CD4-positive, alpha-beta T cell treated with Interleukin-4 for 4 hours (primary cell): Measurements from ENCODE around the gene VPS37B.

Experiments used
- DNase-seq: peaks from one replicate; pipeline ENCODE4 v3.0.0-alpha.2; 2020

The VPS37B gene

DNA sequence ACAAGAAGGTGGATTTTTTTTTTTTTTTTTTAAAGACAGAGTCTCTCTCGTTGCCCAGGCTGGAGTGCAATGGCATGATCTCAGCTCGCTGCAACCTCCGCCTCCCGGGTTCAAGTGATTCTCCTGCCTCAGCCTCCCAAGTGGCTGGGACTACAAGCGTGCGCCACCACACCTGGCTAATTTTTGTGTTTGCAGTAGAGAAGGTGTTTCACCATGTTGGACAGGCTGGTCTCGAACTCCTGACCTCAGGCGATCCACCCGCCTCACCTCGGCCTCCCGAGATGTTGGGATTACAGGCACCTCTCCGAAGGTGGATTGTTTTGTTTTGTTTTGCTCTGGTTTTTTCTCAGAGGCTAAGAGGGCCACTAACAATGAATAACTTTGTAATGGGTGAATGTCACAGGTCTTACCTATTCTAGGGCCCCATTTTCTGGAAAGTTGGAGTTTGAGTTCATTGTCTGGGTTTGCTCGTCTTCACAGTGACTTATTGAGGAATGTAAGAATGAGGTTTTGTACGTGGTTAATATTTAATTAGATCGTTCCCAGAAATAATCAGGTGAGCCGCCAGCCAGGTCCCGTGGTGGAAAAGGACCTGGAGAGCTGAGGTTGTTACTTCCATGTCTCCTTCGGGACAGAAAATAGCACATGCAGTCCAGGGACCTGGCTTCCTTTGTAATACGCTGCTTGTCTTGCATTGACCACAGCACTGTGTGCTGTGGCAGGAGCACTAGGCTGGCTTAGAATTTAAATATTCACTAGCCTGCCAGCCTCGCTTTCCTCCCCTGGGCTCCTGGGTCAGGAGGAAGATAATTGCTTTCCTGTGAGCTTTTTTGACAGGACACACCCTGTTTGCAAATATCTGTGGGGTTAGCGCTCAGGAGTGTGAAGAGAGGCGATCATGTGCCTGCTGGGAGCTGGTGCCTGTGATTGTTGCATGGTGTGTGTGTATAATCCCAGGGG is 58.3 kb downstream of the VPS37B start:
- DNase-seq, result no peak

DNA sequence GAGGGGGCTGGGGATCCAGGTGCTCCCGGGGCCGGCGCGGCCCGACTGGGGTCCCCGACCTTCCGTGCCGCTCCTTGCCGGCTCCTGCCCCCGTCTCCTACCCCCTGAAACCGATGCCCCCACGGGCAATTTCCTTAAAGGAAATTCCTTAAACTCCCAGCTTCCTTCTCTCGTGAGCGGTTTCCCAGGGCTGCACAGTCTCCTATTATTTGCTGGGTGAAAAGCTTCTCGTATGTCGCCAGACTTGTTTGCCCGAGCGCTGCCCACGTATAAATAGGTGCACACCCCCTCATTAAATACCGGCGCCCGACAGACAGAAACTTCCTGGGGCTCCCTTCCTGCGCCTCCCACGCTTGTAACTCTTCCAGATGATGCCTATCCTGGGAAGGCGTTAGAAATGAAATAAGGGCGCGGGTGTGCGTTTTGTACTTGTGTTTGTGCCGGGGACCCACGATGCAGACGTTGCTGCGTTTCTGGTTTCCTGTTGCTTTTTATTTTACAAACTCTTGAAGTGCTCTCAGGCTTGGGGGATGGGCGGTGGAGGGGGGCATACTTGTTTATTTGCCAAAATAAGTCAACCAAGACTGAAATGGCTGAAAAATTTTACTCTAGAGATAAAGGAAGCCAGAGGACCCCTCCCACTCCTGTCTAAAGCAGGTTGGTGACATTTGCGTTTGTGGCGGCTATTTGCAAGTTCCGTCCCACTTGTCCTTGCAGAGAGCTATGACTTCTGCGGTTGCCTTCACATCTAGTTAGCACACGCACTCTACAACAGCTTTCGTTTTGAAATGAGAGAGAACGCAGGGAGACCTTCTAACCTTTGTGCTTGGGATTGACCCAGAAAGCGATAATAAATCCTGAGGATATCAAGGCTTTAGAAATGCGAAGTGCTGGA is 59.6 kb downstream of the VPS37B start:
- peak; percentile 37 for DNase-seq

DNA sequence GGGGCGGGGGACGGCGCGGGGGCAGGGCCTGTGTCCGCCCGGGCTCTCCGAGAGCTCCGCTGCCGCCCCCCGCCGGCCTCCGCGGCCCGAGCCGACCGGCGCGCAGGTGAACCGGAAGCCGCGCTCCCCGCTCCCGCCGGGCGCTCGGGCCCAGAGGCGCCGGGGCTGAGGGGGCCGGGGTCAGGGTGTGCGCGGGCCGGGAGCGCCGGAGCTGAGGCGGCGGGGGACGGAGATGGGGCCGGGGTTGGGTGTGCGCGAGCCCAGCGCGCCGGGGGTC is 60.2 kb downstream of the VPS37B start:
- DNase-seq, result no peak

DNA sequence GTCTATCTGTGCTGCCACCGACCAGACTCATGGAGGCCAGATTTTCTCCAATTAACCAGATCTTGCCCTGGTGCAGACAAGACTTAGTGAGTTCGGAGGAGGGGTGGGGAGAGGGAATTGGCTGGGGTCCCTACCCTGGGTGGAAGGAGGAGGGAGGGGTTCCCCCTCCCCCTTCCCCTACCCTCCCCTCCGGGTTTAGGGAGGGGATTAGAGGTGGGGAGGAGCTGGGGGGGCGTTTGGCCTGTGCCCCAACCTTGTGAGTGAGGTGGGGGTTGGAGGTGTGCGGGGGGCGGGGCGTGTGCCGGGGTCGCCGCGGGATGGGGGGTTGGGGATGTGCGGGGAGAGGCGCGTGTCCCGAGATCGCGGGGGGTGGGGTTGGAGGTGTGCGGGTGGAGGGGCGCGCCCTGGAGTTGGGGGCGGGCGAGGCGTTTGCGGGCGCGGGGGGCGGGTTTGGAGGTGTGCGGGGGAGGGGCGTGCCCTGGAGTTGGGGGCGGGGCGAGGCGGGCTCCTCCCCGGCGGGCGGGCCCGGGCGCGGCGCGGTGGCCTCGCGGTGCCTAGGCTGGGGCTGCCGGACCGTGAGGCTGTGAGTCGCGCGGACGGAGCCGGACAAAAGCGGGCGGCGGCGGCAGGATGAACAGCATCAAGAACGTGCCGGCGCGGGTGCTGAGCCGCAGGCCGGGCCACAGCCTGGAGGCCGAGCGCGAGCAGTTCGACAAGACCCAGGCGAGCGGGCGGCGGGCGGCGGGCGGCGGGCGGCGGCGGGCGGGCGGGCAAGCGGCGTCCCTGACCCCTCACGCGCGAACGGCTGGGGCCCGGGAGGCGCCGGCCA is 60.8 kb downstream of the VPS37B start, which contains the start of gene HIP1R:
TSS of gene HIP1R (plus strand) at position 537 of the 829 bp plus-strand sequence. CDS start at position 631, 94 bp downstream.
- peak; percentile 24 for DNase-seq

DNA sequence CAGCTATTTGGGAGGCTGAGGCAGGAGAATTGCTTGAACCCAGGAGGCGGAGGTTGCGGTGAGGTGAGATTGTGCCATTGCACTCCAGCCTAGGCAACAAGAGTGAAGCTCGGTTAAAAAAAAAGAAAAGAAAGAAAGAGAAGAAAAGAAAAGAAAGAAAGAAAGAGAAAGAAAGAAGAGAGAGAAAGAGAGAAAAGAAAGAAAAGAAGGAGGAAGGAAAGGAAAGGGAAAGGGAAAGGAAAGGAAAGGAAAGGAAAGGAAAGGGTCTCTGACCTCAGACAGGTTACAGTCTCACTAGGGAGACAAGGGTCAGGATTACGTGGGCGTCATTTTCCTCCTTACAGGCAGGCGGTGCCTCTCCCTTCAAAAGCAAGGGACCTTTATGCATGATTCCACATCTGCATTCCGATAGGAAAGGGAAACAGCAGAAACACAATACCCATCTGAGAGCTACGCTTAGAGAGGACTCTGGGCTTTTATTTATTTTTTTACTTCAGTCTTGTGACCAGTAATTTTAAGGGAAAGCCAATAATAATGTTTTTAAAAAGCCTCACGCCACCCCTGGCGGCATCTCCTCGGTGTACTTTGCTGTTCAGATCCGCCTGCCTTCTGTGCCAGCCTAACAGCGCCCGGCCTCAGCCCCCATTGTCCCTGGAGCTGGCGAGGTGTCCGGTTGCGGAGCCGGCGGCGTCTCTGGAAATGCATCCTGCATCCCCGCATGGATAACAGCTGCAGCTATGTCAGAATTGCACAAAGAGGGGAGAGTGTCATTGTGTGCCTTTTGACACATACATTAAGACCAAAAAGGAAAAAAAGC is 61.6 kb downstream of the VPS37B start:
- no peak for DNase-seq

DNA sequence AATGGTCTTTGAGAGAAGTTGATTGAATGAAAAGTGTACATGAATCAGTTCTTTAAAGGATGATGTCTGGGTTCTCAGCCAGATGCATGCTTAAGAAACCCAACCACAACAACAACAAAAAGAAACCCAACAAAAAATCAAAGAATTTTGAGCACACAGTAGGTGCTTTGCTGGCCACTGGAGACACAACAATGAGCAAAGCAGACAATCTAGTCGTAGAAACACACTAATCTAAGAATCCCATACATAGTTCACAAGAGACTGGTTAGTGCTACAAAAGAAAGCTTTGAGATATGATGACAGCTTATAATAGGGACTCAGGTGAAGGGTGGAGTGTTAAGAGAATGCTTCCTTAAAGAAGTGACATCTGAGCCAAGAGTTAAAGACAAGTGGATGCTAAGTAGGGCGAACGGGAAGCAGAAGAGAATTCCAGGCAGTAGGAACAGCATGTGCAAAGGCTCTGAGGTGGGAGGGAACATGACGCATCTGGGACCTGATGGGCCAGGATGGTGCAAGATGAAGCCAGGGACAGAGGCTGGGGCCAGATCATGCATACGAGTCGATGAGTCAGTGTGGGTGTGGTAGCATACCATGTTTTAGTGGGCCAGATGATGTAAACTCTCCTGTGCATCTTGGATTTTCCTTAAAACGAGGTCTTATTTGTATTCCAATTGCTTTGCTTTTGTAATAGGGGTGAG is 65.3 kb downstream of the VPS37B start:
- no peak for DNase-seq

DNA sequence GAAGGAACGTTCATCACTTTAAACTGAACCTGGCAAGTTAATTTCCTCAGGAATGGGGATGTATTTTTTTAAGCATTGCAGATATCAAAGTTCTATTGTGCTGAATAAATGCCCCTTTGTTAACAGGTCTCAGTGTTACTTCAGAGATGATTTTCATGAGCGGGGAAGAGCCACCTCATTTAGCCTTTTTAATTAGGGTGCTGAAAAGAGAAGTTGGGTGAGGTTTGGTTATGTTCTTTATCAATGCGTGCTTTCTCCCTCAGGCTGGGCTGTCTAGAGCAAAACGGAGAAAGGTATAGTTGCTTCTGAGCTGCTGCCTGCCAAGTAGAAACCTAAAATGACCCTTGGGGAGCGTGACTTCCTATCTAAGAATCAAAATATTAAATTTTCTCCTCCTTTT is 68.7 kb downstream of the VPS37B start:
- no peak for DNase-seq

DNA sequence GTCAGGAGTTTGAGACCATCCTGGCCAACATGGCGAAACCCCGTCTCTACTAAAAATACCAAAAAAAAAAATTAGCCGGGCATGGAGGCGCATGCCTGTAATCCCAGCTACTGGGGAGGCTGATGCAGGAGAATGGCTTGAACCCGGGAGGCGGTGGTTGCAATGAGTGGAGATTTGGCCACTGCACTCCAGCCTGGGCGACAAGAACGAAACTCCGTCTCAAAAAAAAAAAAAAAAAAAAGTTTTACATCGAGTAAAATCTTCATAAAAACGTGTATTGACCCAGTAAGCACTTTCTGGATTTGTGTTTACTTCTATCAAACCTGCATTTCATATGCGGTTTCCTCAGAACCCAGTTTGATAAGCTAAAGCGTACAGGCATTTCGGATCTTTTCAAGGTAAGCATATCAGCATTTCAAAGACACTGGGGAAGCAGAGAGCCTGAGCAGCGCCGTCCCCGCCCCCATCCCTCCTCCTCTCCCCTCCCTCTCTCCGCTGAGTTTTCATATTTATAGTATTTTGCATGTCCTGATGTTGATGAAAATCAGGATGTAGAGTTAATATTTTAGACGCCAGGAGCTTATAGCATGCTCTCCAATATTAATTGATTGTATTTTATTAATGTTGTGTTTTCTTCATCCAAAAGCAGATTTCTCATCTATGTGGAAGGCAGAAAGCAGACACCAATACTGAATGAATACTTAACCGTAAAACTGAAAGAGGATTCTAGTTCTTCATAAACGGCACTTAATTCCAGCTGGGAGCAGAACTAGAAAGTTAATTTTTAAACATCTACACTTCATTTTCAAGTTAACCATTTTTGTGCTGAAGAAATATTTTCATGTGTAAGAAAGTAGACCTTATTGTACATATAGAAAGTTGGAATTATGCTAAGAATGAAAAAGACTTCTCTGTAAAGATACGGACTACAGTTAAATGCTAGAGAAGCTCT is 69.9 kb downstream of the VPS37B start:
- no peak for DNase-seq

DNA sequence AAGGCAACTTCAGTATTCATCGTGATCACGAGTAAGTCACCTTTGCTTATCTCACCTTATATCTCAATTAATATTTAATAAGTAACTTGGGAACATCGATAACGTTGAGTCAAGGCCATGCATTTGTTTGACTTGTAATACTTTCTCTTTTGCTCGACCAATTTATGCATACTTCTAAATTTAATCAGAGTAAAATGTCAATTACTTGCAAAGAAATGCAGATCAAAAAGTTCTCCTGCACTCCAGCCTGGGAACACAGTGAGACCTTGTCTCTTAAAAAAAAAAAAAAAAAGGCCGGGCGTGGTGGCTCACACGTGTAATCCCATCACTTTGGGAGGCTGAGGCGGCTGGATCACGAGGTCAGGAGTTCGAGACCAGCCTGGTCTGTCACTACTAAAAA is 72.5 kb downstream of the VPS37B start:
- DNase-seq, result no peak

DNA sequence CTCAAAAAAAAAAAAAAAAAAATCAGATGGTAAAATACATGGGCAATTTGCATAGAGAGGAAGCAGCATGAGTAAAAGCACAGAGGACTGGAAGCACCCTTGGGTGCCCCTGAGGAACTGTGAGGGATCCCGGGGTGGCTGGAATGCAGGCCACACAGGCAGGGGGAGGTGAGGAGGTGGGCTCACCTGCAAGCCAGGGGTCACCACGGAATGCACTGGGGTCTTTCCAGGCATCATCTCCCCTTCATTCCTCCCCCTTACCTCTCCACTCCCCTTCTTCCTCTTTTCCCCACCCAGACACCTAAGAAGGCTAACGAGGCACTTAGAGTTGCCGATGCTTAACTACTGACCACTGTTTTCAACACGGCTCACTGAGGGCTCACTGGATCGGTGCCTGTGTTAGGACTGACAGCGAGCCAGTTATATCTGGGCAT is 75.1 kb downstream of the VPS37B start:
- no peak for DNase-seq

DNA sequence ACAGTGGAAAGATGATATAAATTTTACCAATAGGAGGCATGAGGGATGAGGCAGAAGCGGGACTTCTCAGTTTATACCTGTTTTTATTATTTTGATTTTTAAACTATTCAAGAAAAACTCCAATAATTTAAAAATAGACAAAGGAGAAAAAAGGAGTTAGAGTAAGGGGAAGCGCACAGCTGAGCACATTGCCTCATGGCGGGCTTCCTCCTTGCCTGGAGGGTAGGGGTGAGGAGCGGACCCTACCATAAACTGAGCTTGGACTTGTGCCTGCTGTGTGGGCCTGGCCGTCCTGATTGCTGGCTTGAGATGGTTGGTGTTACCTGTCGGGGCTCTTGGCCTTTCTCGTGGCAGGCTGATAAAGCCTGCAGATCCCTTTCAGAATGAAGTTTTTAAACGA is 75.8 kb downstream of the VPS37B start:
- DNase-seq, result no peak

DNA sequence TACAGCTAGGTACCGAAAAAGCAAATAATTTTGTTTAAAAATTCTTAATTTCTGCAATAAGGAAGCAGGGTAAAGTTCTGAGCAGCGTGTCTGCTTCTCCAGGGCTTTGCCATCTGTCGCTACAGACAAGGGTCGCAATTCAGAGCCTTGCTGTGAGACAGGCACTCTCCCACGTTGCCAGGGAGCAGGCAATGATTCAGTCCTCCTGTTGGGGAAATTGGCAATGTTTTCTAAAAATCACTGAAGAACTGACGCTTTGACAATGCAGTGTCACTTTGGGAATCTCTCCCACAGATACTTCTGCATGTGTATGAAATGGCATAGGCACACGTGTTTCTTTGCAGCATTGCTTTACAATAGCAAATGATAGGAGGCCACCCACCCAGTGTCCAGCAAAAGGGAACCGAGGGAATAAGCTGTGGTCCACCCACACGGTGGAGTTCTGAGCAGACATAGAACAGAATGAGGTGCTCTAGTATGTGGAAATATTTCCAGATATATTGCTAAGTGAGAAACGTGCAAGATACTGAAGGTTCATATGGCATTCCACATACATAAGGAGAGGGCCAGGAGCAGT is 76.6 kb downstream of the VPS37B start:
- no peak for DNase-seq
